A549 (cell line): Measurements from ENCODE around the gene NCOA3.

Experiments
- CHD2 ChIP-seq: fragments of 150-350 bp; IDR thresholded peaks from 2 replicates; pipeline ENCODE4 v1.6.1; 2014; ENCODE audit warnings: low read length; ENCODE audit not compliant: partially characterized antibody
- CTCF ChIP-seq: fragments of >200 bp; sonication (Bioruptor Twin); formaldehyde crosslinking; IDR thresholded peaks from 3 replicates; pipeline ENCODE4 v1.5.1; 2016
- EP300 ChIP-seq, 2 experiments: fragments of >200 bp; sonication (Bioruptor Twin); formaldehyde crosslinking; IDR thresholded peaks; 2 replicates in 1 of 2; 3 replicates in 1 of 2; pipeline ENCODE4 v1.6.1; 2016 to 2017
- REST ChIP-seq: fragments of 200-600 bp; sonication (generic); IDR thresholded peaks from 2 replicates; pipeline ENCODE4 v1.6.1; 2016; ENCODE audit warnings: antibody characterized with exemption, mild to moderate bottlenecking, moderate library complexity
- SREBF2 ChIP-seq: fragments of 450-650 bp; IDR thresholded peaks from 2 replicates; pipeline ENCODE4 v1.6.1; 2014; ENCODE audit warnings: mild to moderate bottlenecking, moderate library complexity
- TP53 ChIP-seq: fragments of 250-450 bp; sonication (Bioruptor Pico); IDR thresholded peaks from 2 replicates; pipeline ENCODE4 v1.5.0; 2021; ENCODE audit warnings: mild to moderate bottlenecking, moderate library complexity

- TF ChIP-seq EP300 (IDR thresholded peaks at IDR 0.05) (no peak), CTCF (no peak), SREBF2 (no peak), REST (no peak), CHD2 (no peak), TP53 (CRISPR knock-in tag) (no peak)
Observed at GRCh38 chr20:47623206-47623605, 121.5 kb downstream of the NCOA3 start.
